A673 (cell line): ENCODE results near the gene FBN1. TPM values are rescaled to one million over a fixed set of nuclear protein-coding genes. Genes with fewer than 3 reads are reported as not detected.

ENCODE experiments used
- BruUV-seq: library from RNA; stranded (reverse); fragments of 400-500 nt; replicated peaks from 2 replicates; lab custom pipeline; 2021; lab: Mats Ljungman, UMichigan
- CTCF ChIA-PET: fragments of 300-600 bp; sonication (Branson Sonifier 250); formaldehyde crosslinking; loops from one replicate; lab custom pipeline; 2022; ENCODE audit warnings: antibody characterized with exemption; lab: Charles Lee
- POLR2A ChIA-PET: fragments of 300-600 bp; sonication (Branson Sonifier 250); formaldehyde crosslinking; loops from one replicate; lab custom pipeline; 2022; ENCODE audit warnings: antibody characterized with exemption; ENCODE audit not compliant: low non-redundant PET; lab: Charles Lee
- DNase-seq: peaks from one replicate; pipeline ENCODE4 v3.0.0-alpha.2; 2015; ENCODE audit warnings: low spot score
- H3K27ac ChIP-seq: fragments of 200-600 bp; sonication (generic); 2 replicates; pipeline ENCODE4 v1.5.1; 2016; ENCODE audit warnings: mixed run types, low read depth, mild to moderate bottlenecking, mixed read lengths, antibody characterized with exemption, low read length; ENCODE audit not compliant: poor library complexity, severe bottlenecking
- H3K27me3 ChIP-seq: fragments of 200-600 bp; sonication (generic); replicated peaks from 2 replicates; pipeline ENCODE4 v1.6.1; 2017; ENCODE audit warnings: mixed run types, low read depth, mild to moderate bottlenecking, mixed read lengths, antibody characterized with exemption, low read length; ENCODE audit not compliant: insufficient read depth, poor library complexity
- H3K36me3 ChIP-seq: fragments of 200-600 bp; sonication (generic); 2 replicates; pipeline ENCODE4 v1.6.1; 2016; ENCODE audit warnings: mixed run types, mild to moderate bottlenecking, mixed read lengths, antibody characterized with exemption, low read length; ENCODE audit not compliant: insufficient read depth, poor library complexity, severe bottlenecking
- H3K4me1 ChIP-seq: fragments of 200-600 bp; sonication (generic); 2 replicates; pipeline ENCODE4 v1.6.1; 2017; ENCODE audit warnings: mixed run types, mild to moderate bottlenecking, mixed read lengths, antibody characterized with exemption, low read length; ENCODE audit not compliant: insufficient read depth, poor library complexity, severe bottlenecking
- H3K4me3 ChIP-seq: fragments of 200-600 bp; sonication (generic); 2 replicates; pipeline ENCODE4 v1.5.1; 2016; ENCODE audit warnings: low read depth, mixed run types, mild to moderate bottlenecking, mixed read lengths, low read length; ENCODE audit not compliant: poor library complexity, severe bottlenecking
- H3K9me3 ChIP-seq: fragments of 200-600 bp; sonication (generic); 2 replicates; pipeline ENCODE4 v1.6.1; 2016; ENCODE audit warnings: mixed run types, low read depth, mild to moderate bottlenecking, mixed read lengths, antibody characterized with exemption, low read length; ENCODE audit not compliant: poor library complexity, severe bottlenecking
- EZH2 ChIP-seq: fragments of 200-600 bp; sonication (generic); IDR thresholded peaks from 2 replicates; pipeline ENCODE4 v1.6.1; 2017; ENCODE audit warnings: borderline replicate concordance, low read depth, mild to moderate bottlenecking, mixed read lengths, antibody characterized with exemption, low read length; ENCODE audit not compliant: poor library complexity, severe bottlenecking
- intact Hi-C: fragments of 100-400 bp; cut with micrococcal nuclease; formaldehyde crosslinking; loops from one replicate; pipeline ENCODE4 v1.10.0; 2022; ENCODE audit not compliant: unreplicated experiment
- total RNA-seq: library from RNA; stranded (reverse); gene quantifications from 2 replicates; pipeline ENCODE4 v1.2.3, GENCODE V29; 2021
- TF ChIP-seq, protein P1 (sequence below): fragments of 300-800, 200-600 bp; sonication (generic); conservative IDR thresholded peaks from 2 replicates; pipeline ENCODE4 v1.5.1; 2017; ENCODE audit warnings: low read depth, mild to moderate bottlenecking, antibody characterized with exemption, low read length, moderate library complexity, mixed read lengths

The FBN1 gene
- total RNA-seq, 1 experiment from 2014 or later: 25.4 TPM

GRCh38 chr15:48425051-48425450, 220.5 kb downstream of the FBN1 start:
- ChIA-PET CTCF (no interaction called here), POLR2A (no interaction called here)

DNA sequence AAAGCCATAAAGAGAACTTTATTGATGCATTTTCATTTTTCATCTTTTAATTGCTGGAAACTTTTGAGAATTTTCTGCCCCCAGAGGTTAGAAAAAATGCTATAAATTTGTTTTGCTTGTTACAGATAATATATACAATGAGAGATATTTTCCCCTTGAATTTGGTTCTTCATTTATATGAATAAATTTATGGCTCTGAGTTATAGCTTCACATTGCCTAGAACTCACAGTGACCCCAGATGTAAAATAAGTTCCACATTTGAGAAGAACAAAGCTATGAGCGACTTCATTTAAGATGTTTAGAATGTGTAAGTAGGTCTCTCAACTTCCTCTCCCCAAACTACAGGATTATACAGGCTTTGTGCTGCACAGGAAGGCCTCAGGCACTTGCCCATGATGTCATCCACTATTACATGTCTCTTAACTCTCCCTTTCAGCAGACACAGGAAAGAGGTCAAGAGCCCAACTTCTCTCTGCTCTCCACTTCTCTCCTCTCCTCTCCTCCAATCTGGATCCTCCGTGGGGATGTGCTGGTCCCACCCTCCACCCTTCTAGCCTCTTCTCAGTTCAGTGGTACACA, 221.5 kb downstream of the FBN1 start:
- peaks cover 13% of the 10 kb centered on the region for H3K4me1 ChIP-seq

More at GRCh38 chr15:48425051-48425450, 220.5 kb downstream of the FBN1 start:
- BruUV-seq: no TSS peak
- no peaks in the 10 kb centered on the region for H3K9me3 ChIP-seq
- DNase-seq: no peak
- peaks cover 13% of the 10 kb centered on the region for H3K4me1 ChIP-seq
- TF ChIP-seq, protein P1, sequence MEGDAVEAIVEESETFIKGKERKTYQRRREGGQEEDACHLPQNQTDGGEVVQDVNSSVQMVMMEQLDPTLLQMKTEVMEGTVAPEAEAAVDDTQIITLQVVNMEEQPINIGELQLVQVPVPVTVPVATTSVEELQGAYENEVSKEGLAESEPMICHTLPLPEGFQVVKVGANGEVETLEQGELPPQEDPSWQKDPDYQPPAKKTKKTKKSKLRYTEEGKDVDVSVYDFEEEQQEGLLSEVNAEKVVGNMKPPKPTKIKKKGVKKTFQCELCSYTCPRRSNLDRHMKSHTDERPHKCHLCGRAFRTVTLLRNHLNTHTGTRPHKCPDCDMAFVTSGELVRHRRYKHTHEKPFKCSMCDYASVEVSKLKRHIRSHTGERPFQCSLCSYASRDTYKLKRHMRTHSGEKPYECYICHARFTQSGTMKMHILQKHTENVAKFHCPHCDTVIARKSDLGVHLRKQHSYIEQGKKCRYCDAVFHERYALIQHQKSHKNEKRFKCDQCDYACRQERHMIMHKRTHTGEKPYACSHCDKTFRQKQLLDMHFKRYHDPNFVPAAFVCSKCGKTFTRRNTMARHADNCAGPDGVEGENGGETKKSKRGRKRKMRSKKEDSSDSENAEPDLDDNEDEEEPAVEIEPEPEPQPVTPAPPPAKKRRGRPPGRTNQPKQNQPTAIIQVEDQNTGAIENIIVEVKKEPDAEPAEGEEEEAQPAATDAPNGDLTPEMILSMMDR: no peak
- TF ChIP-seq EZH2: no peak
- H3K27ac ChIP-seq: no peak overlapping the region
- intact Hi-C loops: no loop called here
- no peaks in the 10 kb centered on the region for H3K27me3 ChIP-seq
- no peaks in the 10 kb centered on the region for H3K36me3 ChIP-seq
- no peak overlapping the region for H3K4me3 ChIP-seq

DNA sequence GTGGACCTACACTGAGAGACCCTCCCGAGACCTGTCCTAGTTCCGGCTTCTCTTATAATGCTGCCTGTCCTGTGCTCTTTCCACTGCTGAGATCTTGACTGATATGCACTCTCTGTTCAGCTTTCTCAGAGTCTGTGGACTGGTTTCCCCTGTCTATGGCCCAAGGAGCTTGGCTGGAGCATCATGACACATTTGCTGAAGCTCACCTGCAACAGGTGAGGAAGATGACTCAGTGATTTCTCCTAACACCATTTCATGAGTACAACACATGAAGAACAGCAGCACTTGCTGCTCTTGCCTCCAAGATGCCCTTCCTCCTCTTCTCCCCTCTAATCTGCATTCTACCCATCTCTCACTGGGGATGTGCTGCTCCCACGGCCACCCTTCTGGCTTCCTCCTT, 222.2 kb downstream of the FBN1 start:
- ChIA-PET CTCF (no interaction called here), POLR2A (no interaction called here)
- Histone ChIP-seq H3K9me3 (no peaks in the 10 kb centered on the region), H3K27ac (peak overlapping the region; percentile 18), H3K4me1 (peaks cover 13% of the 10 kb centered on the region), H3K4me3 (no peak overlapping the region), H3K27me3 (no peaks in the 10 kb centered on the region), H3K36me3 (no peaks in the 10 kb centered on the region)
- no peak for TF ChIP-seq EZH2
- TF ChIP-seq, protein P1: no peak
- intact Hi-C loops: no loop called here
- no TSS peak for BruUV-seq
- DNase-seq: no peak

More for the DNA sequence above, 221.5 kb downstream of the FBN1 start:
- intact Hi-C loops: no loop called here
- no peak overlapping the region for H3K4me3 ChIP-seq
- peak; percentile 80 for DNase-seq
- peak overlapping the region; percentile 18 for H3K27ac ChIP-seq
- ChIA-PET POLR2A (no interaction called here), CTCF (no interaction called here)
- H3K27me3 ChIP-seq: no peaks in the 10 kb centered on the region
- no peaks in the 10 kb centered on the region for H3K9me3 ChIP-seq
- TF ChIP-seq, protein P1: no peak
- no peak for TF ChIP-seq EZH2
- no TSS peak for BruUV-seq
- H3K36me3 ChIP-seq: no peaks in the 10 kb centered on the region
